Activated CD8-positive, alpha-beta memory T cell treated with anti-CD3 and anti-CD28 coated beads for 36 hours (primary cell): Measurements from ENCODE around the gene SEC24A. TPM values are rescaled to one million over a fixed set of nuclear protein-coding genes. Genes with fewer than 3 reads are reported as not detected.
"Not testable (repeated sequence)": the region's sequence is repeated elsewhere in the genome, so short reads cannot be mapped to it uniquely, and the experiment has no call there.

Source experiments
- CTCF ChIA-PET: fragments of 350-600 bp; sonication (Branson Sonifier 250); formaldehyde crosslinking; loops from one replicate; lab custom pipeline; 2021; ENCODE audit warnings: antibody characterized with exemption; lab: Charles Lee
- POLR2A ChIA-PET: fragments of 350-600 bp; sonication (Branson Sonifier 250); formaldehyde crosslinking; loops from one replicate; lab custom pipeline; 2021; ENCODE audit warnings: antibody characterized with exemption; lab: Charles Lee
- total RNA-seq, 2 experiments: library from RNA; stranded (reverse); gene quantifications; one replicate each; pipeline ENCODE4 v1.2.3, GENCODE V29; 2021

The SEC24A gene
- total RNA-seq = 10 to 100 TPM; 21.8 to 23.5 TPM

- ChIA-PET CTCF (interaction anchor here (0.5 to 1.4 kb wide), 6 partner anchors 16 to 90 kb away, joined by 3 to 7 read pairs (median 4); partner anchors contain the start of genes CAMLG and SAR1B), POLR2A (interaction anchor here (0.6 to 1.4 kb wide), 2 partner anchors 12 to 256 kb away, joined by 4 to 10 read pairs; no protein-coding TSS in a partner anchor)
Observed at GRCh38 chr5:134648425-134649162, at the start of gene SEC24A. Gene SEC24A (plus strand): TSS chr5:134648785. CDS start chr5:134649077, 292 bp downstream.

GRCh38 chr5:134599820-134600219, 48.8 kb upstream of the SEC24A start:
- POLR2A ChIA-PET = not testable (repeated sequence)
- CTCF ChIA-PET = interaction anchor here (0.7 to 0.8 kb wide), 3 partner anchors 12 to 457 kb away, joined by 3 read pairs; partner anchors contain the start of gene CDKN2AIPNL

- ChIA-PET POLR2A (no interaction called here), CTCF (interaction anchor here (0.8 kb wide), 1 partner anchor 458 kb away, joined by 3 read pairs; no protein-coding TSS in a partner anchor)
Observed at GRCh38 chr5:134600600-134600999, 48.0 kb upstream of the SEC24A start.

GRCh38 chr5:134603059-134603458, 45.5 kb upstream of the SEC24A start:
- ChIA-PET POLR2A (no interaction called here), CTCF (interaction anchor here (1.4 to 1.8 kb wide), 2 partner anchors 16 to 24 kb away, joined by 3 to 6 read pairs; no protein-coding TSS in a partner anchor)

GRCh38 chr5:134604908-134605307, 43.7 kb upstream of the SEC24A start:
- CTCF ChIA-PET = interaction anchor here (0.7 to 1.1 kb wide), 2 partner anchors 18 to 43 kb away, joined by 3 to 4 read pairs; partner anchors contain the start of gene SEC24A
- POLR2A ChIA-PET = interaction anchor here (0.7 kb wide), 1 partner anchor 1412 kb away, joined by 11 read pairs; no protein-coding TSS in a partner anchor

GRCh38 chr5:134606726-134607125, 41.9 kb upstream of the SEC24A start:
- ChIA-PET POLR2A (no interaction called here), CTCF (interaction anchor here (1.0 kb wide), 1 partner anchor 19 kb away, joined by 3 read pairs; no protein-coding TSS in a partner anchor)

GRCh38 chr5:134608555-134608954, 40.0 kb upstream of the SEC24A start:
- POLR2A ChIA-PET = interaction anchor here (0.5 to 1.0 kb wide), 2 partner anchors 11 to 22 kb away, joined by 3 read pairs; no protein-coding TSS in a partner anchor
- CTCF ChIA-PET = interaction anchor here (1.0 to 1.2 kb wide), 2 partner anchors 21 to 40 kb away, joined by 4 to 9 read pairs; partner anchors contain the start of gene SEC24A

- POLR2A ChIA-PET = interaction anchor here (0.7 to 1.0 kb wide), 2 partner anchors 22 to 137 kb away, joined by 3 to 5 read pairs; no protein-coding TSS in a partner anchor
- CTCF ChIA-PET = interaction anchor here (1.0 to 1.2 kb wide), 2 partner anchors 22 to 39 kb away, joined by 4 to 9 read pairs; partner anchors contain the start of gene SEC24A
Observed at GRCh38 chr5:134609232-134609851, 39.2 kb upstream of the SEC24A start.

GRCh38 chr5:134610725-134611124, 37.9 kb upstream of the SEC24A start:
- ChIA-PET CTCF (interaction anchor here (0.7 to 0.9 kb wide), 3 partner anchors 11 to 238 kb away, joined by 3 to 4 read pairs (median 4); no protein-coding TSS in a partner anchor), POLR2A (interaction anchor here (0.6 kb wide), 1 partner anchor 14 kb away, joined by 18 read pairs; no protein-coding TSS in a partner anchor)

- CTCF ChIA-PET = no interaction called here
- POLR2A ChIA-PET = no interaction called here
Observed at GRCh38 chr5:134611515-134611914, 37.1 kb upstream of the SEC24A start.

GRCh38 chr5:134614450-134615085, 34.0 kb upstream of the SEC24A start:
- ChIA-PET CTCF (no interaction called here), POLR2A (interaction anchor here (0.6 kb wide), 1 partner anchor 324 kb away, joined by 4 read pairs; no protein-coding TSS in a partner anchor)

GRCh38 chr5:134620634-134621033, 28.0 kb upstream of the SEC24A start:
- POLR2A ChIA-PET = interaction anchor here (0.5 kb wide), 1 partner anchor 18 kb away, joined by 4 read pairs; no protein-coding TSS in a partner anchor
- CTCF ChIA-PET = interaction anchor here (0.9 kb wide), 1 partner anchor 33 kb away, joined by 3 read pairs; no protein-coding TSS in a partner anchor

GRCh38 chr5:134625559-134625958, 23.0 kb upstream of the SEC24A start:
- CTCF ChIA-PET = interaction anchor here (0.5 to 0.7 kb wide), 3 partner anchors 9 to 430 kb away, joined by 3 to 4 read pairs (median 3); no protein-coding TSS in a partner anchor
- POLR2A ChIA-PET = no interaction called here

GRCh38 chr5:134626369-134627014, 22.1 kb upstream of the SEC24A start:
- ChIA-PET POLR2A (no interaction called here), CTCF (interaction anchor here (0.5 to 1.5 kb wide), 6 partner anchors 9 to 431 kb away, joined by 3 to 5 read pairs (median 3); partner anchors contain the start of gene PCBD2)

- POLR2A ChIA-PET = interaction anchor here (0.5 to 1.1 kb wide), 2 partner anchors 12 to 1617 kb away, joined by 3 to 4 read pairs; no protein-coding TSS in a partner anchor
- CTCF ChIA-PET = interaction anchor here (1.0 kb wide), 1 partner anchor 47 kb away, joined by 3 read pairs; no protein-coding TSS in a partner anchor
Observed at GRCh38 chr5:134634227-134634626, 14.4 kb upstream of the SEC24A start.

- ChIA-PET CTCF (interaction anchor here (0.6 kb wide), 1 partner anchor 9 kb away, joined by 3 read pairs; no protein-coding TSS in a partner anchor), POLR2A (interaction anchor here (1.1 kb wide), 1 partner anchor 11 kb away, joined by 3 read pairs; no protein-coding TSS in a partner anchor)
Observed at GRCh38 chr5:134635366-134635765, 13.2 kb upstream of the SEC24A start.

- ChIA-PET CTCF (no interaction called here), POLR2A (no interaction called here)
Observed at GRCh38 chr5:134637116-134637721, 11.4 kb upstream of the SEC24A start.
